GM21529 (cell line): ENCODE data around the gene PPP1CA.

Source experiments
- ATAC-seq: cut with Tn5 transposase; IDR thresholded peaks from one replicate; pipeline ENCODE4 v1.9.1; 2021; ENCODE audit not compliant: unreplicated experiment

The PPP1CA gene

DNA sequence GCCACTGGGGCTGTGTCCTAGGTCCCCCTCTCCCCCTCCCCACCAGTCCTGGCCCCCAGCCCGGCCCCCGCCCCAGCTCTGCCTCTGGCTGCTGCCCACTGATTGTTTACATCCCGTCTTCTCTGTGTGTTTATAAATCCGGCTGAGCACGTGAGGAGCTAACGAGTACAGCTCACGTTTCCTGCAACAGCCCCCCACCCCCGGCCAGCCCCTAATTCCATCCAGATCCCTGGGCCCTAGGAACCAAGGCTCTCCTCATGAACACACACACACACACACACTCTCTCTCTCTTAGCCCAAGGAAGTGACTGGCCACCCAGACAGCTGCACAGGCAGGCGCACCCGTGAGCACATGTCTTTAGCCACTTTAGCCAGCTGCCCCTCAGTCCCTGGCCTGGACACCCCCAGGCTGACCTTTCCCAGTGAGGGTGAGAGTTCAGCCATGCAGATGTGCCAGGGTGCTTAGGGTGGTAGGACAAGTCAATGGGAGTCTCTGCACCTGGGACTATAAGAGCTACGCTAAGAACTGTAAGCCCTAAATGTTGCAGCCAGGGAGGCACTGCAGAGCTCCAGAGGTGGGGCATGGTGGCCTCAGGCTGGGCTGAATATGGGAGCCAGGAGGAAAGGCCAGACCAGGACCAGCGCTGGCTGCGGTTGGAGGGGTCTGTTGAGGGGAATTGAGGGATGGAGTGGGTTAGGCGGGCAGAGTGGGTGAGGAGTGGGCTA is 31.1 kb downstream of the PPP1CA start:
- no peak for ATAC-seq

DNA sequence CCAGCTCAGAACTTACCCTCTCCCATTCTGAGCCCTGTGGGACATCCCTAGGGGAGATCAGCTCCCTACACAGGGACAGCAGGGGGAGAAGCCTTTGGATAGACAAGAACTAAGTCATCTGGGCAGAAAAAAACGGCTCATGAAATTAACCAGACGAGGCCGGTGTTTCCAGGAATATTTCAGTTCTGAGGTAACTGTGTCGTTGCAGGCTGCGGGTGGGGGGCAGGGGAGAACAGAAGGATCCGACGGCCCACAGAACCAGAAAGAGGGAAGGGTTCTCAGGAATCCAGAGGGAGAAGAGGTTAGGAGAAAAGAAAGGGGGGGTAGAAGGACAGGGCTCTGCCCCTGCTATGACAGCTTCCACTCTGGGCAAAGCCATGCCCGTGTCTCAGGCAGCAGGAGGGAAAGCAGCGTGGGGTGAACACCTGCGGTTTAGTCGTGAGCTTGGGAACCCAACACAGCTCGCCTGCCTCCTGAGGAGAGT is 31.8 kb downstream of the PPP1CA start:
- no peak for ATAC-seq

GRCh38 chr11:67369275-67369674 is 32.4 kb downstream of the PPP1CA start:
- no peak for ATAC-seq

DNA sequence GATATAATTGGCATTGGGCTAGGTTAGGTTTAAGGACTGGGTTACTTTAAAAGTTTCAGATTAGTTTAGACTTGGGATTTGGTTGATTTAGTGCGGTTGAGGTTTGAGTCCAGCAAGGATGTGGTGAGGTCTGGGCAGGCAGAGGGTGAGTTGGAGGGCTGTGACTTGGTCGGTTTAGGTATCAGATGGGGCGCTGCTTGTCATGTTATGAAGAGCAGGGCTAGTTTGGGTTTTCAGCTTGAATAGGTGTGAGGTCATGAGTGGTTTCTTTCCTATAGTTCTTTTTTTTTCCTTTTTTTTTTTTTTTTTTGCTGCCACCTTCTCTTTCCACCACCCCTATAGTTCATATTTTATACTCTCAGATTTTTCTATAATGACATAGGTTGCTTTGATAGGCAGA is 33.0 kb downstream of the PPP1CA start:
- no peak for ATAC-seq

GRCh38 chr11:67367761-67368227 is 33.9 kb downstream of the PPP1CA start:
- ATAC-seq = no peak

- no peak for ATAC-seq
These were observed 34.5 kb downstream of the PPP1CA start for GRCh38 chr11:67366961-67367760.

- ATAC-seq = no peak
These were observed 35.1 kb downstream of the PPP1CA start for GRCh38 chr11:67366546-67366945.

- ATAC-seq = no peak
These were observed 35.8 kb downstream of the PPP1CA start for GRCh38 chr11:67365736-67366444.

- ATAC-seq = no peak
These were observed 36.6 kb downstream of the PPP1CA start for GRCh38 chr11:67364783-67365722.

- ATAC-seq = no peak
These were observed 37.5 kb downstream of the PPP1CA start for GRCh38 chr11:67364169-67364568.

DNA sequence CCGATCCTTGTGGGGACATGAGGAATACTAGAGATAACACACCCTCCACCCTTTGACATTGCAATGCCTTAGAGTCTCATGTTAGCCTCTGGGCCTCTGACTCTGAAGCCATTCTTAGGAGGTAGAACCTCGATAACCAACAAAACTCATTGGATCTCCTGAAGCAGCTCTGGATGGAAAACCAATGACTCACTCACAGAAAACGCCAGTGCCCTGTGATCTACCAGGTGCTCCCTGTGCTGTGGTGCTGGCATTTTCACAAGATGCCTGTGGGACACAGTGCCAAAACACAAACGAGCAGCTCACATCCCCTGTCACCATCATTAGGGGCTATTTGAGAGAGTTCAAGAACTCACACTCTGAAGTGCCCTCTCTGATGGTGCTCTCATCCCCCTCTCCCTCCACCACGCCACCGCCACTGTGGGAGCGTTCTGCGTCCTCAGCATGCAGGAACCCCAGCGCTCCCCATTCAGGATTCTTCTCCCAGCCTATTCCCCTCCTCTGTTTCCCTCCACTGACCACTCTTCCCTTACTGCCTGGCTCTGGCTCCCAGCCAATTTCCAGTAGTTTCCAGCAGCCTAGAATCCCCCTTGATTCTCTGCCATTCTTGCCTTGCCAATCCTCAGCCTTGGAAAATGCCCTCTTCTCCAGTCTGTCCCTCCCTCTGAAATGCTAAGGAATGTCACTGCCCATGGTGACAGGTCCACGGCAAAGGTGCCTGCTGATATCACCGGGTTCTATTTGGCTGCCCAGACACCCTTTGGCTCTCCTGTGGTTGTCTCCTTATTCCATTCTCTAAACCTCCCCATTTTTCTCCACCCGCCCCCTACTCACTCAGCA is 43.6 kb downstream of the PPP1CA start:
- no peak for ATAC-seq

DNA sequence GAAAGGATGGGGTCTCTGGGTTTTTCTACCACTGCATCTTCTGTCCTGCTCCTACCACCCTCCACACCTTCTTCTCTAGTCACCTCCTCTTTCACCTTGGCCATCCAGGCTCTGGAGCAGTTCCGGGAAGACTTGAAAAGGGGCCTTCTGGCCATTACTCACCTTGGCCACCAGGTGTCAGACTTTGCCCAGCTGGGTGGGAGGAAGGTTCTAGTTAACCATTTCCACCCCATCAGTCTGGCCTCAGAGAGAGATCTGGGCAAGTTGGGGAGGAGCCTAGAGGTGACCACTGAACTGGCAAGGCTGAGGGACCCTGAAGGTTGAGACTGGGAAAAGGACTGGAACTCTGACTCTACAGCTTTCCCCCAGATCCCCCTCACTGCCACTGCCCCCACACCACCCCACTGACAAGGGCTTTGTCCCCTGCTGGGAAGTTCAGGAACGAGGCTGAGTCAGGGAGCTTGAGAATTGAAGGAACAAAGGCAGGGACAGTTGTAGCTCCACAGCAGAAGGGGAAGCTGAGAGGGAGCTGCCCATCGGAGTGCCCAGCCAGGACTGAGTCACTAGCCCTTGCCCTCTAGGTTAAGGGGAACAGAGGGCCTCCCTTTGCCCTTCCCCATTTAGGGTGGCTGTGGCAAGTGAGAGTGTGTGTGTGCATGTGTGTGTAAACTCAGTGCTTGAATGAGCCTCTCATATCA is 44.6 kb downstream of the PPP1CA start:
- ATAC-seq = no peak

GRCh38 chr11:67356387-67356863 is 45.2 kb downstream of the PPP1CA start:
- ATAC-seq = no peak

- no peak for ATAC-seq
These were observed 45.8 kb downstream of the PPP1CA start for GRCh38 chr11:67355794-67356386.

GRCh38 chr11:67355023-67355793 is 46.5 kb downstream of the PPP1CA start:
- no peak for ATAC-seq

DNA sequence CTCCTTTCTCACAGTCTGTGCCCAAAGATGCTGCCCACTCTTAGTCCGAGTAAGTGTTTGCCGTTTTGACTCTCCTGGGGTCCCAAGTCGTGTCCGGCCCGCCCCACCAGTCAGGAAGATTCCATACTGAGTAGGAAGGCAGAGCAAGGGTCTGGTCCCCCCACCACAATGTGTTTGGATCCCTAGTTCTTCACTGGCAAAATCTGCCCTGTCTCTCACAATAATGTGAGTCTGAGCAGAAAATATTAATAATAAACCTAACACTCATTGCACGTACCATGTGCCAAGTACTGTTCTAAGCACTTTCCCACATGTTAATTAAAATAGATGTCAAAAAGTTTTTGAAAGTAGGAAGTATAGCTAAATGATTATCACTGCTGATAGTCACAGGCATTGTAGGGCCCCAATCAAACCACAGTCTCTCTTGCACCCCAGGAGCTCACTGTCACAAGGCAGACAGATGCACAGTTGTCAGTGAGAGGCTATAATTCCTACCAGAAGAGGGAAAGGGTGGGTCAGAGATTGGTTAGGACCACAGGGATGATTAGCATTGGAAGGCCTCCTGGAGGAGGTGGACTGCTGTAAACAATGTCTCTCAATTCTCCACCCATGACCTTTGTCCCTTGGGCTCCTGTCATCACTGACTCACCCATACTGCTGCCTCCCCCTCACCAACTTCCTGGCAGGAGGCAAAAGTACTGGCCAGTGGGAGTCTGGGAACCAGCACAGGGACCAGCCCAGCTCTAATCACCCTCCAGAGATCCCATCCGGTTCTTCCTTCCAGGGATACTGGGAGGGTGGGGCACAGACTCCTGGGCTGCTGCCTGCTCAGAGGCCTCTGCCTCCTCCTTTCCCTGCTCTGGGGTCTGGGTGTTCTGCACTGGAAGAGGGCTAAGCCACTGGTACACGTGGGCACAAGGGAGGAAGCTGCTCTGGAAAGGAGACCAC is 47.3 kb downstream of the PPP1CA start:
- no peak for ATAC-seq
